SK-N-SH (cell line): ENCODE results near the gene OVCH2.

Experiments
- EP300 ChIP-seq, 2 experiments: IDR thresholded peaks; 2 replicates each; pipeline versions ENCODE4 v1.4.0 to v1.6.1; 2012; ENCODE audit warnings: borderline replicate concordance in 1 of 2, low read depth in 1 of 2, low read length in 1 of 2
- MXI1 ChIP-seq: IDR thresholded peaks from 2 replicates; pipeline ENCODE4 v1.6.1; 2012; ENCODE audit warnings: mild to moderate bottlenecking, low read depth, low read length, improper control_type of control experiment
- POLR2AphosphoS5 ChIP-seq: IDR thresholded peaks from 2 replicates; pipeline ENCODE4 v1.6.1; 2012; ENCODE audit warnings: low read depth, low read length
- TAF1 ChIP-seq: IDR thresholded peaks from 2 replicates; pipeline ENCODE4 v1.6.1; 2012; ENCODE audit warnings: low read depth, mild to moderate bottlenecking, low read length, moderate library complexity, borderline replicate concordance
- TCF12 ChIP-seq: IDR thresholded peaks from 2 replicates; pipeline ENCODE4 v1.4.0; 2012
- YY1 ChIP-seq: IDR thresholded peaks from 2 replicates; pipeline ENCODE4 v1.4.0; 2012; ENCODE audit warnings: low read depth, mild to moderate bottlenecking
- TF ChIP-seq, protein P1 (sequence below): fragments of 200-600 bp; sonication (generic); IDR thresholded peaks from 2 replicates; pipeline ENCODE4 v1.6.1; 2017; ENCODE audit warnings: antibody characterized with exemption, mild to moderate bottlenecking, moderate library complexity
- TF ChIP-seq, protein P2 (sequence below): IDR thresholded peaks from 2 replicates; pipeline ENCODE4; 2012

DNA sequence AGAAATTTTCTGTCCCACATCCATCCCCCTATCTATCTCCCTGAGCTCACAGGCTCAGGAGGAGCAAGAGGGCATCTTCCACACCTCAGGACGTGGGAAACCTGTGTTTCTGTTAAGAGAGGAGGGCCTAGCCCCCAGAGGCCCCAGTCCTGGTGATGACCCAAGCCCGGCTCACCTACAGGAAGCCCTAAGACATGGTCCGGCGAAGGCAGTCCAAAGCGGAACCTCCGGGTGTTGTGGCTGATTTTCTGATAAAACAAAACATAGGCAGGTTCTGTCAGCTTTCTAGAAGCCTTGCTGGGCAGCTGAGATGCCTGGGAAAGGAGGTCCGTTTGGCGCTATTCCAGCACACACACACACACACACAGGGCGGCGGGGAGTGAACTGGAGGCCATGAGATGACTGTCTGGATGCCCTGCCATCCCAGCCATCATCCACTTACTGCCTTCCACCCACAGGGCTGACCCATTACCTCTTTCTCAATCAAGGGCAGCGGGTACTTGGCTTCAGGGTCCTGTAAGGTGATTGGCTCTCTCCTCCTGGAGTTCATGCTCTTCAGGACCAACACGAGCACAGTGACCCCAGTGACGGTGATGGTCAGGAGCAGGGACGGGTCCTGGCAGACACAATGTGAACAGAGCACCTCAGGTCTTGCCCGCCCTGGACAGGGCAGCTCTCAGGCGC, 33.9 kb downstream of the OVCH2 start:
- TF ChIP-seq, protein P1, sequence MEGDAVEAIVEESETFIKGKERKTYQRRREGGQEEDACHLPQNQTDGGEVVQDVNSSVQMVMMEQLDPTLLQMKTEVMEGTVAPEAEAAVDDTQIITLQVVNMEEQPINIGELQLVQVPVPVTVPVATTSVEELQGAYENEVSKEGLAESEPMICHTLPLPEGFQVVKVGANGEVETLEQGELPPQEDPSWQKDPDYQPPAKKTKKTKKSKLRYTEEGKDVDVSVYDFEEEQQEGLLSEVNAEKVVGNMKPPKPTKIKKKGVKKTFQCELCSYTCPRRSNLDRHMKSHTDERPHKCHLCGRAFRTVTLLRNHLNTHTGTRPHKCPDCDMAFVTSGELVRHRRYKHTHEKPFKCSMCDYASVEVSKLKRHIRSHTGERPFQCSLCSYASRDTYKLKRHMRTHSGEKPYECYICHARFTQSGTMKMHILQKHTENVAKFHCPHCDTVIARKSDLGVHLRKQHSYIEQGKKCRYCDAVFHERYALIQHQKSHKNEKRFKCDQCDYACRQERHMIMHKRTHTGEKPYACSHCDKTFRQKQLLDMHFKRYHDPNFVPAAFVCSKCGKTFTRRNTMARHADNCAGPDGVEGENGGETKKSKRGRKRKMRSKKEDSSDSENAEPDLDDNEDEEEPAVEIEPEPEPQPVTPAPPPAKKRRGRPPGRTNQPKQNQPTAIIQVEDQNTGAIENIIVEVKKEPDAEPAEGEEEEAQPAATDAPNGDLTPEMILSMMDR, result no peak
- no peak for TF ChIP-seq YY1
- TF ChIP-seq TCF12, result no peak
- no peak for TF ChIP-seq MXI1
- no peak for TF ChIP-seq POLR2AphosphoS5
- TF ChIP-seq EP300 (IDR thresholded peaks at IDR 0.05; ENCODE audit: borderline replicate concordance in 1 of 2, low read depth in 1 of 2, low read length in 1 of 2), result no peak
- TF ChIP-seq, protein P2, sequence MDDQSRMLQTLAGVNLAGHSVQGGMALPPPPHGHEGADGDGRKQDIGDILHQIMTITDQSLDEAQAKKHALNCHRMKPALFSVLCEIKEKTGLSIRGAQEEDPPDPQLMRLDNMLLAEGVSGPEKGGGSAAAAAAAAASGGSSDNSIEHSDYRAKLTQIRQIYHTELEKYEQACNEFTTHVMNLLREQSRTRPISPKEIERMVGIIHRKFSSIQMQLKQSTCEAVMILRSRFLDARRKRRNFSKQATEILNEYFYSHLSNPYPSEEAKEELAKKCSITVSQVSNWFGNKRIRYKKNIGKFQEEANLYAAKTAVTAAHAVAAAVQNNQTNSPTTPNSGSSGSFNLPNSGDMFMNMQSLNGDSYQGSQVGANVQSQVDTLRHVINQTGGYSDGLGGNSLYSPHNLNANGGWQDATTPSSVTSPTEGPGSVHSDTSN, result no peak
- no peak for TF ChIP-seq TAF1
